ENCODE data around the gene MRPL4. TPM values are rescaled to one million over a fixed set of nuclear protein-coding genes. Genes with fewer than 3 reads are reported as not detected.

The MRPL4 gene
- total and polyA plus RNA-seq, 2 of the 13 experiments (the other 11 are each of a cell fraction or from before 2014, with no cell fraction given): 40.6 to 42.5 TPM

- TF ChIP-seq SPEN (CRISPR knock-in tag; IDR thresholded peaks at IDR 0.05; ENCODE audit: low read depth): no peak
- peak; percentile 67; the same call in 1 of the 2 replicates for TF ChIP-seq MXD4 (CRISPR knock-in tag; IDR thresholded peaks at IDR 0.05)
- TF ChIP-seq ZSCAN22 (CRISPR knock-in tag; IDR thresholded peaks at IDR 0.05): no peak
- no peak for TF ChIP-seq TSC22D2 (CRISPR knock-in tag; IDR thresholded peaks at IDR 0.05; ENCODE audit: borderline replicate concordance)
- TF ChIP-seq U2AF2 (IDR thresholded peaks at IDR 0.05; ENCODE audit: low read depth, low read length): no peak
- TF ChIP-seq MED13 (CRISPR knock-in tag; IDR thresholded peaks at IDR 0.05): no peak
- 0 out of 2 replicates have a peak, but pooled peaks have one; percentile 37 for TF ChIP-seq TMF1 (CRISPR knock-in tag; IDR thresholded peaks at IDR 0.05; ENCODE audit: low read depth)
- peak; percentile 42 for TF ChIP-seq ZNF781 (CRISPR knock-in tag; IDR thresholded peaks at IDR 0.05; ENCODE audit: borderline replicate concordance, not compliant biosample characterization)
- 0 out of 2 replicates have a peak, but pooled peaks have one; percentile 49 for TF ChIP-seq NR2C2 (CRISPR knock-in tag; IDR thresholded peaks at IDR 0.05; ENCODE audit: borderline replicate concordance)
- no peak for TF ChIP-seq NAIF1 (CRISPR knock-in tag; IDR thresholded peaks at IDR 0.05; ENCODE audit: borderline replicate concordance)
- TF ChIP-seq HOXA5 (CRISPR knock-in tag; IDR thresholded peaks at IDR 0.05): no peak
- no peak for TF ChIP-seq RFXAP (CRISPR knock-in tag; IDR thresholded peaks at IDR 0.05; ENCODE audit: borderline replicate concordance)
- TF ChIP-seq ZNF772 (CRISPR knock-in tag; IDR thresholded peaks at IDR 0.05): no peak
- no peak for TF ChIP-seq ZMYM2 (CRISPR knock-in tag; IDR thresholded peaks at IDR 0.05)
- no peak for TF ChIP-seq TCF12 (IDR thresholded peaks at IDR 0.05)
- no peak for TF ChIP-seq TCF12 (CRISPR knock-in tag; IDR thresholded peaks at IDR 0.05)
- TF ChIP-seq JDP2 (CRISPR knock-in tag; IDR thresholded peaks at IDR 0.05; ENCODE audit: borderline replicate concordance): no peak
- TF ChIP-seq ISL2 (CRISPR knock-in tag; IDR thresholded peaks at IDR 0.05): no peak
- TF ChIP-seq ZNF782 (CRISPR knock-in tag; IDR thresholded peaks at IDR 0.05; ENCODE audit: borderline replicate concordance): no peak; the same call in 1 of the 2 replicates
- no peak for TF ChIP-seq E2F2 (CRISPR knock-in tag; IDR thresholded peaks at IDR 0.05; ENCODE audit: borderline replicate concordance)
- no peak for TF ChIP-seq HBP1 (CRISPR knock-in tag; IDR thresholded peaks at IDR 0.05; ENCODE audit: low read depth)
- no peak for TF ChIP-seq SMC3 (IDR thresholded peaks at IDR 0.05; ENCODE audit: low read length)
- TF ChIP-seq TERF1 (CRISPR knock-in tag; IDR thresholded peaks at IDR 0.05): no peak
- TF ChIP-seq ZNF776 (CRISPR knock-in tag; IDR thresholded peaks at IDR 0.05): peak; percentile 73; the same call in 1 of the 2 replicates
- no peak for TF ChIP-seq SKI (IDR thresholded peaks at IDR 0.05; ENCODE audit: partially characterized antibody)
- TF ChIP-seq DR1 (CRISPR knock-in tag; IDR thresholded peaks at IDR 0.05): no peak
- no peak for TF ChIP-seq NFYC (CRISPR knock-in tag; IDR thresholded peaks at IDR 0.05)
- no peak for TF ChIP-seq ZNF547 (CRISPR knock-in tag; IDR thresholded peaks at IDR 0.05)
- no peak for TF ChIP-seq CEBPG (CRISPR knock-in tag; IDR thresholded peaks at IDR 0.05)
These were observed 37.3 kb downstream of the MRPL4 start (continued) for GRCh38 chr19:10289167-10289835.

Data from HepG2 (cell line).